ENCODE data around the gene RMND1.
"Not testable (repeated sequence)": the region's sequence is repeated elsewhere in the genome, so short reads cannot be mapped to it uniquely, and the experiment has no call there.

The RMND1 gene

DNA sequence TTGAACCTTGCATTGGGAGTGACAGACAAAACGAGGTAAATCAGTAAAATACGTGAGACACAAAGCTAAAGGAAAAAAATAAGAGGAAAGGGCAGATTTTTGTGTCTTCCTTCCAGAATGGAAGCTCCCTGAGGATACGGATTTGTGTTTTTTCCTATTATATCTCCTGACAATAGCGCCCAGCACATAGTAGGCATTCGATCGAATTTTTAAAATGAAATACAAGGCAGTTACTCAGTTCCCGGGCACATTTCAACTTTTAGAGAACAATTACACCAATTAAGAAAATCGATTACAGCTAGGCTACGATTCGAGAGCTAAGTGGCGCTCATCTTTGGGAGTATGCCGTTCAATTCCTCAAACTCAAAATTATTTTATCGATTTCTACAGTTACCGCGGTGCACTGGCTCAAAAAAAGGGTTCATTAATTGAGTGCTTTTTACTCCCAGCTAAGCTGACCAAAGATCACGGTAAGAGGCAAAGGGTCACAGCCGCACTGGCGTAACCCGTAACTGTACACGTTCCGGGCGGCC is 443 bp downstream of the RMND1 start:
- no peak for DNase-seq

GRCh38 chr6:151450928-151451327 is 998 bp downstream of the RMND1 start:
- DNase-seq: not testable (repeated sequence)

- no peak for DNase-seq
Observed at GRCh38 chr6:151448623-151449022, 3.3 kb downstream of the RMND1 start.

- DNase-seq: no peak
Observed at GRCh38 chr6:151447237-151447636, 4.7 kb downstream of the RMND1 start.

DNA sequence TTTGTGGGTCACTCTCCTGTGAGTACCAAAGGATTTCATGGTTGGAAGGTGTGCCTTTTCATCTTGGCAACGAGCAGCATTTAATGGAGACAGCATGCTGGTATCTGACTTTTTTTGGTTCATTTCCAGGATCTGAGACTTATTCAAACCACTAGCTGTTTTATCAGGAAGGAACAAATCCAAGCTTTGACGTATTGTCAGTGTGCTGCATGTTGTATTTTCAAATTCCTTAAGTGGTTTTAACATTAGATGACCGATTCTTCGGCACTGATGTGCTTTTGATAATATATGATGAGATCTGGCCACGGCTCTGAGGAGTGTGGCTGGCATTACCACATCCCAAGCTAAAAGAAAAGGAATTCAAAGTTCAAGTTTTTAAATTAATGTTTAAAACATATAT is 6.4 kb downstream of the RMND1 start:
- DNase-seq: no peak

DNA sequence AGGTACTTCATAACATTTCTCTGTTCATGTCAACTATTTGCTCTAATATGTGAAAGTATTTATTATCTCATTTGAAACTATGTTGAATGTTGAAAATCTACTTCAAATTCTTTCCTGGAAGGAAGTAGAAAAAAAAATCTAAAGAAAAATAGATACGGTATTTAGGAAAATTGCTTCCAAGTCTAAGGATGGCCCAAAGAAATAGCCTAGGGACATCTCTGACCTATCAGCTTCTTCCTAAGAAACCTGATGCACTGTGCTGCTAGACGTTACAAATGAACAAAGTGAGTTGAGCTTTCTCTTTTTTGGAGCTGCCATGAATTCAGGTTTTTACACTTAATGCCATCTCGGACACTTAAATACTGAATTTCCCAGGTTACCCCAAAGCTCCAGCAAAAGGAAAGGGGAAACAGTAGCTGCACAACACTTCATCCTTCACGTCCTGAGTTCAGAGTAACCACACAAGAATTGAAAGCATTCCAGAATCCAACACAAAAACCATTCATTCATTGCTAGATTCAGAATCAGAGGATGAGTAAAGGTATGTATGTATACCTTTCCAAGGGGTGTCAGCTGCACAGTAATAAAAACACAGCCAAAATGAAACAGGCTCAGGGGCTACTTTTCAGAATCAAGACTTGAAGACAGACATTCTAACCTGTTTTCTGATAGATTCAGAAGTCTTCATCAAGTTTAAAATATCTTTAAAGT is 7.9 kb downstream of the RMND1 start:
- no peak for DNase-seq

DNA sequence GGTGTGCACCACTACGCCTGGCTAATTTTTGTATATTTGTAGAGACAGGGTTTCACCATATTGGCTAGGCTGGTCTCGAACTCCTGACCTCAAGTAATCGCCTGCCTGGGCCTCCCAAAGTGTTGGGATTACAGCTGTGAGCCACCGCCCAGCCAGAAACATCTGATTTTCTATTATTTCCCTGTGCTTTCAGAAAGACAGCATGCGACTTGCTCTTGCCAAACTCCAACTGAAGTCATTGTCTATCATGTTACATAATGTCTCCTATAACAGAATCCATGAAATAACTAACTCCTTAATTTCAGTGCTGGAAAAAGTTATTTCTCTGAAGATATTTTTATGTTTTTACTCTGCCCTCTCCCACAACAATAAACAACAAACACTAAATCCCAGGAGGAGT is 8.5 kb downstream of the RMND1 start:
- no peak for DNase-seq

DNA sequence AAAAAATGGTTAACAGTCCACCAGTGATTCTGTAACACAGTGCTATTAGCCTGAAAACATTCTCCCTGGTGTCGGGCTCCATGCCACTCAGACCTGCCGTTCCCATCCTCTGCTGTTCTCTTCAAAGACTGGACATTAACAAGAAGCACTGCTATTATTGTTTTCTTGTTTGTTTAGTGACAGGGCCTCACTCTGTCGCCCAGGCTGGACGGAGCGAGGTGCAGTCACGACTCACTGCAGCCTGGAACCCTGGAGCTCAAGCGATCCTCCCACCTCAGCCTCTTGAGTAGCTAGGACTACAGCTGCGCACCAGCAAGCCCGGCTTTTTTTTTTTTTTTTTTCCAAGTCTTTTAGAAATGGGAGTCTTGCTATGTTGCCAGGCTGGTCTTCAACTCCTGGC is 9.6 kb downstream of the RMND1 start:
- DNase-seq: no peak

GRCh38 chr6:151441390-151442166 is 10.3 kb downstream of the RMND1 start:
- DNase-seq: no peak

DNA sequence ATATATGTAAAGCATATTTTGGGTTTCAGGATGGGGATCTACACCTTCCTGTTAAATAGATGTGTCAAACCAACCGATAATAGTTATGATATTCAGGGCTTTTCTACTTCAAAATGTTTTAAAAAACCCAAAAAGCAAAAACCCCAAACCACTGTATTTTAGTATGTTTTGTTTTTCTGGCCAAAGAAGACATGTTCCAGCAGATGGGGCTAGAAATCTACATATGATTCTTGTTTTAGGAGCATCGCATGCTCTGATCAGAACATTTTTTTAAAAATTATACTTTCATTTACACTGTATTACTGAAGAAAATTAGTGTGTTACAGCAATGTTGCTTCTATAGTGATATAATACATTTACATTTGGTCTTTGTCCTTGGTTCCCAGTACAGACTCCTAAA is 11.0 kb downstream of the RMND1 start:
- peak; percentile 31 for DNase-seq

GRCh38 chr6:151440498-151440897 is 11.4 kb downstream of the RMND1 start:
- DNase-seq: no peak

DNA sequence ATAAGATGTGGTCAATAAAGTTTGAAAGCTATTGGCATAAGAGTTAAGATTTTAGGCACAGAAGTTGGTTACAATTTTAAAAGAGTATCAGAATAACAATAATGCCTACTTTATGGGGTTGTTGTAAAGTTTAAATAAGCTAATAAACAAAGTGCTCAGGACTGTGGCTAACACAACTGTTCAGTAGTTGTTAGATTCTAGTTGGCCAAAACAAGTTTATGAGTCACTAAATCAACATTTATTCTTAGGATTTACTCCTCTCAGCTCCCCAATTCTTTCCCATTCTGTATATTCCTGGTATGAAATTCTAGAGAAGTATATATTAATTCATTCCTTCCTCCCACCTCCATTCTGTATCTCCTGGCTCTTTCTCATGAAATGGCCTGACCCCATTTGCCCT is 14.5 kb downstream of the RMND1 start:
- DNase-seq: no peak

DNA sequence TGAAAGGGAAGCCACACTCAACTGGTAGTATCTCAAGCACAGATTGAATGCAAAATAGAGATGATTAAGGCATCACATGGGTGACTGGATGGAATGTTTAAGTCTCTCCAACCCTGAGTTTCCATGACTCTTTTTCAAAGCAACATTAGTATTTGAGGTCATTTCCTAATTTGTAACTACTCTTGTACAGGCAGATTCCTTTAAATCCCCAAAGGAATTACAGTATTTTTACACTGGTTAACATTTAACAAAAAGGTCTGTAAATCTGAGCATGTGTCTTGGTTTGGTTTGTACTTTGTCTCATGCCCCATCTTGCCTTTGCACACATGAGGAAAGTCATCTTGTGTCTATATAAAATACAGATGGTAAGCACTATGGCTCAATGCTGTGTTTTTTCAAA is 15.1 kb downstream of the RMND1 start:
- no peak for DNase-seq

DNA sequence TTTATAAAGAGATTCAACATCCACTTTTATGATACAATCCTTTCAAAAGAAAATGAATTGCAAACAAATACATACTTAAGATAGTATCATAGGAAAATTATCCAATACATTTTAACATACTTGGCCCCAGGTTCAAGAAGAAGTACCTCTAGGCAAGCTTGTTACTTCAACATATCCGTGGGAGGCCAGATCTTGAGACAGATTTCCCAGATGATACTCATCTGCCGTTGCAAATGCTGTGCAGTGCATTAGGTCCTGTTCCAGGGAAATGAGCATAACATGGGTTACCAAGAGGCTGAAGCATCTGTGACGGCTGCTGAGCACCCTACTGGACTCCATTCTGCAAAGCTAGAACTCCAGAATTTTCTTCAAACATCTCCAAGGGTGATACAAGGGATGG is 15.6 kb downstream of the RMND1 start:
- DNase-seq: no peak

DNA sequence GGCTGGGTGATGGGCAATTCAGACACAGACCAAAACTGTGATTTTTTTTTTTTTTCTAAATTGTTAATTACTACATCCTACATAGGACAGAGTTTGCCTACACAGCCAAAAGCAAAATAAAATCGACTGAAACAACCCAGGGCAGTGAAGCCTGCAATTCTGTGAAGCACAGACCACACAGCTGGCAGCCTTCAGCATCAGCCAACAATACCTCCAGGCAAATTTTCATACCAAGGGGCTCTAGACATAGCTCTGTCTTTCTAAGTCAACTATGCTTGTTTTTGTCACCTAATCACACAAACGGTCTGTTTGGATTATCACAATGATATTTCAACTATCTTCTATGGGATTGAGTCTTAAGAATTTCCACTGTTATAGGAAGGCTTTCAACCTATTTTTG is 17.6 kb downstream of the RMND1 start:
- DNase-seq: no peak

DNA sequence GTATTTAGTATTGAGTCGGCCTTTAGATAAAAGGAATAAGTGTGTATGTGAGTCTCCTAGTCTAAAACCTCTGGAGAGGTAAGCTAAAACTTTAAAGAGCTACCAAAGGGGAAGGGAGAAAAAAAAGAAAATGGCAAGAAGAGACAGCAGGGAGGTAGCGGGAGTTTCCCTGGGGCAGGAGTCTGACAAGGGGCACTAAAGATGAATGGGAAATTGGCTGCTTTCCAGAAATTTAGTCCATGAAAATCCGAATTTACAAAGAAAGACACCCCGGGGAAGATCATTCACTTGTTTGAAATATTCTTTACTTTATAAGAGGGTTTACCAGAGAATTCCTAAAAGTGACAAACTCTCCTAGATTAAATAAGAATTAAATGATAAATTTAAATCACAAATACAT is 19.3 kb downstream of the RMND1 start:
- DNase-seq: no peak

- no peak for DNase-seq
Observed at GRCh38 chr6:151431337-151431736, 20.6 kb downstream of the RMND1 start.

DNA sequence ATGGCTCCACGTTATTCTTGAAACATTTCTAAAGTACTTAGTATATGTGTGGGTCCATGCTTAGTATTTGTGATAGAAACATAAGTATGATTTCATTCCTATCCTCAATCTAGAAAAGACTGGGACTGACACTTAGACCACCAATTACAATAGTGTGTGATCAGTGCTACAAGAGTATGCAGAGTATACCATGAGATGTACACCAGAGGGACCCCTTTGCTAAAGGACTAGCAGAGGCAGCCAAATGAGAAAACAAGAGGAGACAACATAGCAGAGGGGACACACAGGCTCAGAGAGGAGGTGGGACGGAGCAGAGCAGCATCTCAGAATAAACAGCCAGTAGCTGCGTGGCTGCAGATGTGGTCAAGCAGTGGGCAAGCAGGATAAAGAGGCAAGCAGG is 21.0 kb downstream of the RMND1 start:
- no peak for DNase-seq

DNA sequence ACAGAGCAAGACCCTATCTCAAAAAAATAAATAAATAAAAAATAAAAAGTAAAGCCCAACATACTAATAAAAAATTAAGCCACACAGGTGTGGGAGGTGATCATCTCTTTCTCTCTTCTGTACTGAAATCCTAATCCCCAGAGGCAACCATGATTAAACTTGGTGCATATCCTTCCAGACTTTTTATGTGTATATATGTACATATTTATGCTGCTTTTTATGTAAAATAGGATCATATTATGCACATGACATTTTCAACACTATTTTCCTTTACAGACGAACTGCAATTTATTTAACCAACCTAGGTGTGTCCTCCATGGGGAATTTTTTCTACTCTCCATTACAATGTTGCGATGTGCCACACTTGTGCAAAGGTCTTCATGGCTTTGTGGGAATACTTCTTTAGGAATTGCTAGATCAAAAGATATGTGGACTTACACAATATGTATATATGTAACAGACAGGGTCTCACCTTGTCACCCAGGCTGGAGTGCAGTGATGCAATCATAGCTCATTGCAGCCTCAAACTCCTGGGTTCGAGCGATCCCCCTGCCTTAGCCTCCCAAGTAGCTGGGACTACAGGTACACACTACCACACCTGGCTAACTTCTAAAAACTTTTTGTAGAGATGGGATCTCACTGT is 23.7 kb downstream of the RMND1 start:
- DNase-seq: no peak

GRCh38 chr6:151425561-151425960 is 26.4 kb downstream of the RMND1 start:
- no peak for DNase-seq

GRCh38 chr6:151422981-151423380 is 28.9 kb downstream of the RMND1 start:
- no peak for DNase-seq

DNA sequence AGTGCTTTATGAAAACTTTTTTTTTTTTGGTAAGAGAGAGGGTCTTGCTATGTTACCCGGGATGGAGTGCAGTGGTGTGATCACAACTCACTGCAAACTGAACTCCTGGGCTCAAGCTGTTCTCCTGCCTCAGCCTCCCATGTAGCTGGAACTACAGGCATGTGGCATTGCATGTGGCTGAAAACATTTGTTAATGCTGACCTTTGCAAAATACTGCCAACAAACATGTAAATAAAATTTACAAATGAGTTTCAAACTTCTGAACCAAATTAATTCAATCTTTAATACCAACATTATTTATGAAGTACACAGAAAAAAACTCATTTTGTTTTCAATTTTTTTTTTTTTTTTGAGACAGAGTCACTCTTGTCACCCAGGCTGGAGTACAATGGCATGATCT is 34.4 kb downstream of the RMND1 start:
- no peak for DNase-seq

DNA sequence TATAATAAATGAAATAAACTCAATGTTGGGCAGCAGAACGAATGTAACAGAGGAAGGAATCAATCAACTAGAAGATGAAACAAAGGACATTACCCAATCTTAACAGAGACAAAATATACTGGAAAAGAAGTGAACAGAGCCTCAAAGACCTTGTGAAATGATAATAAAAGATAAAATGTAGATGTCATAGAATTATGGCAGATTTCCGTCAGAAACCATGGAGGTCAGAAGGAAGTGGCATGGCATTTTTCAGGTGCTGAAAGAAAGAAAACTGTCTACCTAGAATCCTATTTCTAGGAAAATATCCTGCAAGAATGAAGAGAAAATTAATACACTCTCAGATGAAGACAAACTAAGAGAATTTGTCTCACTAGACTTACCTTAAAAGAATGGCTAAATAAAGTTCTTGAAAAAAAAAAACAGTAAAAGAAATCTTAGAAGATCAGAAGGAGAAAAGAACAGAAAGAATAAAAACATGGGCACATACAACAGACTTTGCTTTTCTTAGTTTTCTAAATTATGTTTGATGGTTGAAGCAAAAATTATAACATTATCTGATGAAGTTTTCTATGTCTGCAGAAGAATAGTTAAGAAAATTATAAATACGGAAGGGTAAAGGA is 37.2 kb downstream of the RMND1 start:
- no peak for DNase-seq
